Activated CD8-positive, alpha-beta memory T cell treated with anti-CD3 and anti-CD28 coated beads, Interleukin-2, amount 50 U/mL, for 24 hours (primary cell): ENCODE data around the gene GNPTG.

Experiments used
- DNase-seq: peaks from one replicate; pipeline ENCODE4 v3.0.0-alpha.2; 2020; ENCODE audit errors: extremely low read depth

The GNPTG gene

GRCh38 chr16:1371054-1371978, 19.6 kb downstream of the GNPTG start:
- DNase-seq = no peak

- no peak for DNase-seq
Observed at GRCh38 chr16:1372292-1372950, 20.7 kb downstream of the GNPTG start.

GRCh38 chr16:1374418-1375297, 22.9 kb downstream of the GNPTG start:
- no peak for DNase-seq

- no peak for DNase-seq
Observed at GRCh38 chr16:1375298-1375640, 23.5 kb downstream of the GNPTG start.

- DNase-seq = no peak
Observed at GRCh38 chr16:1375741-1376410, 24.1 kb downstream of the GNPTG start.

- DNase-seq = no peak
Observed at GRCh38 chr16:1377406-1378010, 25.8 kb downstream of the GNPTG start.

- no peak for DNase-seq
Observed at GRCh38 chr16:1378087-1378803, 26.5 kb downstream of the GNPTG start.

- peak; percentile 36 for DNase-seq
Observed at GRCh38 chr16:1378804-1379303, 27.1 kb downstream of the GNPTG start.

GRCh38 chr16:1379304-1380076, 27.8 kb downstream of the GNPTG start:
- DNase-seq = peak; percentile 23

GRCh38 chr16:1380195-1380594, 28.5 kb downstream of the GNPTG start:
- DNase-seq = no peak

GRCh38 chr16:1381612-1382406, 30.1 kb downstream of the GNPTG start:
- DNase-seq = no peak

- no peak for DNase-seq
Observed at GRCh38 chr16:1383556-1383955, 31.8 kb downstream of the GNPTG start.

- DNase-seq = no peak
Observed at GRCh38 chr16:1385232-1385631, 33.5 kb downstream of the GNPTG start.

GRCh38 chr16:1387331-1387730, 35.6 kb downstream of the GNPTG start:
- DNase-seq = no peak

- no peak for DNase-seq
Observed at GRCh38 chr16:1389762-1390161, 38.0 kb downstream of the GNPTG start.

- no peak for DNase-seq
Observed at GRCh38 chr16:1390239-1390779, 38.6 kb downstream of the GNPTG start.

GRCh38 chr16:1392826-1393225, 41.1 kb downstream of the GNPTG start:
- DNase-seq = no peak

GRCh38 chr16:1393613-1394176, 42.0 kb downstream of the GNPTG start:
- no peak for DNase-seq
